ENCODE data around the gene EIPR1. TPM values are rescaled to one million over a fixed set of nuclear protein-coding genes. Genes with fewer than 3 reads are reported as not detected.

EIPR1 gene
- total and polyA plus RNA-seq, 2 of the 4 experiments (the other 2 are of a cell fraction), result 46.5 to 67.4 TPM

DNA sequence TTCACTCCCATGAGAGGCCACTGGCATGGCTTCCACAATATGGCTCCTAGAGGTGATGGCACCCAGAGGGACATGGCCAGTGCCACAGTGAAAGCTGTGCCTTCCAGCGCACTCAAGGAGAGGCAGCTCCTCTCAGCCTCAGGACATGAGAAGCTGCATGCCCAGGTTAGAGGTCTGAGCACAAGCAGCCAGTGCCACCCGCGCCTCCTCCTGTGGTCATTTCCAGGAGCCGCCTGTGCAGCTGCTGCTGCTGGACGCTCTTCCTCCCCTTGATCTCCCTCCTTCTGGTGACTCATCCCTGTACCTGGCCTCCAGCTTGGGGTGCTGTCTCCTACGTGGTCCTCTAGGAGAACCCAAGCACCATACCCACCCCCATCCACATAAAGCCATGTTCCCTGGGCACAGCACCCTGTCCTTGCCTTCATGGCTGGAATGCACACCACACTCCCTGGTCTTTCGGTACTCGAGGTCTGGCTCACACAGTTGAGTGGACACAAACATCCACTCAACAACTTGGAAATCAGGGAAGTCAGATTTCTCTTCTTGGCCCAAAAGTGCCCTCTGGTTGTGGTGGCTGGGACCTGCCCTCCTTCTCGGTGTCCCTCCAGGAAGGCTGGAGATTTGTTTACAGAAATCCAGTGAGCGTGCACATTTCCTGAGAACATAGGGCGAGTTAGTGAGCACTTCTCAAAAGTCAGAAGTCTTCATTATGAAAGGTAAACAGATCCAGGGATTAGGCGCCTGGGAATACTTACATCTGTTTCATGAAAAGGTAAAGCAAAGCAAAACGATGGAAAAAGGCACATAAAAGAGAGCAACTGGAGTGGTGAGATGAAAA lies 96.7 kb downstream of the EIPR1 start:
- no peak for TF ChIP-seq POLR2A (IDR thresholded peaks at IDR 0.05; ENCODE audit: low read depth, low read length)
- H3K9ac ChIP-seq (ENCODE audit: low read depth, low read length), result no peak overlapping the region
- ChIA-PET POLR2A (ENCODE audit: unreplicated experiment) (no interaction called here), CTCF (no interaction called here)
- H3K9me1 ChIP-seq (ENCODE audit: insufficient read depth, low read length), result peaks cover 5% of the 10 kb centered on the region
- H3K36me3 ChIP-seq (ENCODE audit: control insufficient read depth, insufficient read depth, low read length), result no peaks in the 10 kb centered on the region
- no peak overlapping the region for H2BK5ac ChIP-seq (ENCODE audit: low read depth, low read length, poor library complexity, severe bottlenecking)
- no peak overlapping the region for H4K8ac ChIP-seq (ENCODE audit: low read depth in 2 of 2, low read length in 2 of 2)
- no peak overlapping the region for H3K14ac ChIP-seq (replicated peaks; ENCODE audit: low read depth, low read length)
- H2BK15ac ChIP-seq (ENCODE audit: low read depth, low read length), result no peak overlapping the region
- in situ Hi-C loops (cut with MboI; ENCODE audit: low sequenced_read_pairs) (no loop called here), intact Hi-C loops (cut with micrococcal nuclease) (no loop called here), dilution Hi-C loops (cut with HindIII; ENCODE audit: low sequenced_read_pairs, unreplicated experiment) (no loop called here)
- no peak overlapping the region for H4K91ac ChIP-seq (ENCODE audit: insufficient read depth, low read depth, low read length)
- no peaks in the 10 kb centered on the region; the same call in 1 of the 2 replicates for H4K20me1 ChIP-seq (ENCODE audit: insufficient read depth, low read length)
- no peak overlapping the region for H3K4me2 ChIP-seq (ENCODE audit: low read depth, low read length)
- H2AFZ ChIP-seq (replicated peaks; ENCODE audit: low read length, poor library complexity), result no peak overlapping the region
- WGBS, 2 experiments (ENCODE audit: extremely low coverage in 2 of 2, insufficient read length in 1 of 2), result 100% methylated on average over 4 of the region's 13 CpGs; no CpG with 5 or more reads in 1 of the 2 experiments
- no peak overlapping the region for H3K23ac ChIP-seq (ENCODE audit: low read depth, low read length)
- no peak for ATAC-seq (ENCODE audit: low read depth)
- peaks cover 3 to 7% of the 10 kb centered on the region in 2 experiments; a peak in 3 of 4 replicates for H3K79me1 ChIP-seq (ENCODE audit: low read depth in 1 of 2, low read length in 2 of 2)
- H3K18ac ChIP-seq (ENCODE audit: low read depth, low read length), result no peak overlapping the region
- H2AK5ac ChIP-seq (ENCODE audit: low read depth, low read length), result no peak overlapping the region
- BruUV-seq (replicated peaks), result no TSS peak
- no peak overlapping the region for H2BK20ac ChIP-seq (ENCODE audit: low read depth, low read length)
- H2BK120ac ChIP-seq (ENCODE audit: low read depth, low read length), result no peak overlapping the region
- no peak for DNase-seq
- no peaks in the 10 kb centered on the region for H3K4me1 ChIP-seq (ENCODE audit: control insufficient read depth, insufficient read depth, low read length)
- no peaks in the 10 kb centered on the region for H3K9me3 ChIP-seq (ENCODE audit: control insufficient read depth, insufficient read depth, low read length)
- no peak overlapping the region for H3K4ac ChIP-seq (ENCODE audit: low read depth, low read length)
- H3K27ac ChIP-seq (ENCODE audit: insufficient read depth, low read length), result no peak overlapping the region
- no peaks in the 10 kb centered on the region for H3K27me3 ChIP-seq (ENCODE audit: control insufficient read depth, insufficient read depth, low read length)
- no peak overlapping the region for H3K4me3 ChIP-seq (ENCODE audit: insufficient read depth, low read depth, low read length)
- no peak overlapping the region for H3K56ac ChIP-seq (ENCODE audit: extremely low read depth, insufficient read depth, low read length)
- H4K5ac ChIP-seq (ENCODE audit: low read depth, low read length), result no peak overlapping the region
- H2AK9ac ChIP-seq (replicated peaks; ENCODE audit: low read depth, low read length, poor library complexity), result no peak overlapping the region

All from IMR-90 (cell line).